NCI-H128 (cell line): ENCODE results near the gene ARHGAP42.

Experiments
- DNase-seq: peaks from one replicate; lab custom pipeline; 2025; ENCODE audit not compliant: unreplicated experiment; lab: John Stamatoyannopoulos, UW

ARHGAP42 gene

DNA sequence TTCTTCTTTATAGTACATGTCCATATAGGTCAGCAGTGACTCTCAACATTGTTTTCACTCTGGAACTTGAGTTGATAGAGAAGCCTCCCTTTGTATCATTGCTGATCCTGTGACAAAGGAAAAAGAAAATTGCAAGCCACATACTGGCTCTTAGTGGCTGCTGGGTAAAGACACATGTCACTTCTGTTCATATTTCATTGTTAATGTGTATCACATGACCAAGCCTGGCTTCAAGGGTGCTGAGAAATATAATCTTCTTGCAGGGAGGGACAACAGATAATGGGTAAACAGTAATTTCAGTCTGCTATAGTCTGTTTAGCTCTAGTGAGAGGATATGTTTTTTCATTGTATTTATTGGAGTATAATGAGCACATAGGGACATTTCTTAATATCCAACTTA, 269.3 kb downstream of the ARHGAP42 start:
- DNase-seq: no peak

DNA sequence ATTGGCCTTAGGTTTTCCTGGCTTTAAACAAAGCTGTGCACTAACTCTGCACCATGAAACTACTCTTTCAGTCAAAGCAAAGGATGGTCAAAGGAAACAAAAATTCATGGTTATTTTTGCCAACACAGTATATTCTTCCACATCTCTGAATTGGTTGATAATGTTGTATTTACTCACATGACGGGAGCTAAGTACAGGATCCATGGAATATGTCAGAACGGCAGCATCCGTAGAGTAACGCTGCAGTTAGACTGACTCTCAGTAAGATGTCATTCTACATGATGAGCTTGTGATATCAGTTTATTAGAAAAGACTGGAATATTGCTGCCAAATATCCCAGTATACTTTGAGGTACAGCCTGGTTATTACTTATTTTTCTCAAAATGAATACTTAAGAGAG, 270.4 kb downstream of the ARHGAP42 start:
- no peak for DNase-seq

GRCh38 chr11:100961633-100962032, 274.5 kb downstream of the ARHGAP42 start:
- DNase-seq: no peak

GRCh38 chr11:100963375-100963774, 276.3 kb downstream of the ARHGAP42 start:
- no peak for DNase-seq

- DNase-seq: no peak
These were observed 277.3 kb downstream of the ARHGAP42 start for GRCh38 chr11:100964435-100964834.

DNA sequence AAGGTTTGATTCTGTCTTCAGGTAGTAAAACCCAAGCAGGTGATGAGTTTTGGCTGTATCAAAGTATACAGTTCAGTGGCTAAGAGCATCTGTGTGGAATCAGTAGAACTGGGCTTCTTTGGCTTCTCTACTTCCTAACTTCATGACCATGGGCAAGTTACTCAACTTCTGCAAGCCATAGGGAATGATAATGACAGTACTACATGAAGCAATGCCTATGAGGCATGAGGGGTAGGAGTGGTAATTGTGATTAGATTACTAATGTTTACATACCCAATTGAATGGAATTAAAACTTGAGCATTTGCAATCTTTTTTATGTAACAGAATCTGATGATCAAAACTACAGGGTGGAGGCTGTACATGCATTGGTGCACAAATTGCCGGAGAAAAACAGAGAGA, 278.3 kb downstream of the ARHGAP42 start:
- DNase-seq: no peak

GRCh38 chr11:100966366-100966765, 279.3 kb downstream of the ARHGAP42 start:
- DNase-seq: no peak

GRCh38 chr11:100969008-100969407, 281.9 kb downstream of the ARHGAP42 start:
- DNase-seq: no peak

DNA sequence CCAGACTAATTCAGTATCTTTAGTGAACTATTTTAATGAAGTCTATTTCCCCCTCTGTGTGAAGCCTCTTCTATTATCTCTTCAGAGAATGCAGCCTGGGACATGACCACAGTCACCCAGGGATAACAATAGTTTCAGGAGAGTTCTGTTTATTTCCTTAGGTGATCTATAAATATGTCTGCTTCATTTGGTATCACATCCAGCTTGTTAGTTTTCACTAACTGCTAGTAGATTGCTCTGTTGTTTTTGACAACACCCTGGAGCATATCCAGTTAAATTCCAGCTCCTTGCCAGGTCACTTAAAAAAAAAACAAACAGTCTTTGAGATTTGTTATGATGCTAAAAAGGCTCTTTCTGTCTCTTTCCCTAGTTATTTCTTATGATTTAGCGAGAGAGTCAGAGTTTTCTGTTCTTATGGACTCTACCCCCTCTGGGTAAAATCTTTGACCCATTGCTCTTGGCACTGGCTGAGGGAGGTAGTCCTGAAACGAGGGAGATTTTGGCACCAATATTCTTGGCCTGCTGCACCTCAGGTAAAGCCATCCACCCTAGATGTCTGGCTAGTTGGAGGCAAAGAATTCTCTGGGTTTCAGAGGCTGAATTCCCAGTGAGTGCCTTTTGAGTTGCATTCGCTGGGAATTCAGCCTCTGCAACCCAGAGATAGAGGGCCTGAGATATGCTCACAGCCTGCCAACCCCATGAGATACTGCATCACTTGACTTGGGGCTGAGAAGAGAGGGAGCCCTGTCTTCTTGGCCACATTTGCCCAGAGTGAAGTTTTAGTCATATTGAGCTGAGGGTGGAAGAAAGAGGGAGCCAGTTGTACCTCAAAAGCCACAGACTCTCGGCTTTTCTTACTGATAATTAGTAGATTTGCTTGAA, 283.4 kb downstream of the ARHGAP42 start:
- no peak for DNase-seq

GRCh38 chr11:100972046-100972445, 285.0 kb downstream of the ARHGAP42 start:
- no peak for DNase-seq

DNA sequence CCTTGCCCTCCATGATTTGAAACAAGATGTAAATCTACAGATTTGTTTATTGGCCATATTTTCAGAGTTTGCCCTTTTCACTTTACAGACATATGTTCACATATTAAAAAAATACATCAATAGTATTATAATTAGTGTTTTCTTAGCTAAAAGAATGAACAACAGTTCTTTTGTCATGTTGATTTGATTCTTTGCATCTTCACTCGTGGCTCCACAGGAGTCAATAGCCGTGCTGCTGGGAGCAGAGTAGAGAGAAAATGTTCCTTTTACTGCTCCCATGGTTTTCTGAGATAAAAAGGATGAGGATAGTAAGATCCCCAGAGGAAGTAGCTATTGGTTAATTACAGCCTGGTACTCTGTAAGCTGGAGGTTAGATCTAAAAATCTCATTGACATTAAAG, 291.4 kb downstream of the ARHGAP42 start:
- DNase-seq: no peak

DNA sequence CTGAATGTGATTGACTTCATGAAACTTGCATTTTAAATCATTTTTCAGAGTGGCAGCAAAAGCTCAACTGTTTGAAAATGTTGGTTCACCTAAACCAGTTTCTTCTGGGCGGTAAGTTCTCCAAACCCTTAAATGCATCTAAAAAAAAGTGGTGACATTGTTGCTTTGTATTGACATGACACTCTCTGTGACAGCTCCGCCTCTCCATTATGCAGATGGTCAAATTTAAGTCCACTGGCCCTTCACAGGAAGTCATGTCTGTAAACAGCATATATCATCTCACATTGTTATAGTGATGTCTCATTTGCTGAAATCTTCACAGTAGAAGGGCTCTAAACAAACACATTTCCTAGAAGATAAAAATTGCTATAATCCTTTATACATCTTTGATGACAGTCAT, 291.9 kb downstream of the ARHGAP42 start:
- DNase-seq: no peak

DNA sequence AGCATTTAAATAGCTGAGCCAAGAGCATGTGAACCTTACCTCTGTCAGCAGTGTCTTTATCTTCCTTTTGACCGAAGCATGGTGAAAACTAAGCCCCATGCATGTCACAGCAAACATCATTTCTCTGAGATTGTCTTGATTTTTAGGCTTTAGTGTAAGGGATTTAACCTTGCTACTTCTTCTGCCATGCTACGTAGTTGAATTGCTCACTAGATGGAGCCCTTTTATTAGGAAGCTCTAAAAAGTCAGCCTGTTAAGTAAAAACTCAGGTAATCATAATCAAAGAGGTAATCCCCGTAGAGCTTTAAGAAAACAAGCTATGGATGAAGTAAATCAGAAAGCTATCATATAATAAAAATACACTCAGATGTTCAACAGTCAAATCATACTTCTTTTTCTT, 293.1 kb downstream of the ARHGAP42 start:
- no peak for DNase-seq

- no peak for DNase-seq
These were observed 294.2 kb downstream of the ARHGAP42 start for GRCh38 chr11:100981196-100981824.

- DNase-seq: no peak
These were observed 297.6 kb downstream of the ARHGAP42 start for GRCh38 chr11:100984668-100985067.

DNA sequence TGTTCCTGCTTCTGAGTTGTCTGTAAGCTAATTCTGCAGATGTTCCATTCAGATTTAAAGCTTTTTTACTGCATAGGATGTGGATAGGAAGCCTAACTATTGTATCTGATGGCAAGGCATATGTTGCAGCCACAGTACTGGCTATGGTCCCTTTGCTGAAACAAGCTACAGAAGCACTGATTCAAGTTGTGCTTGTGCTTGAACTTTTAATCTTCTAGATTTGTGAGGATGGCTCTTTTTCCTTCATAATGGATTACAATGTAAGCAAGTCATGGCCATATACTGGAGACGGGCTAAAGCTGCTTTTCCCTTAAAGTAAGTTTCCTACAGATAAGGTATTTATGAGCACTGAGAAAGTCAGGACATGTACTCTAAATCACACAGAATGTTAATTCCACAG, 303.8 kb downstream of the ARHGAP42 start:
- no peak for DNase-seq

- DNase-seq: no peak
These were observed 304.5 kb downstream of the ARHGAP42 start for GRCh38 chr11:100991541-100991940.

- DNase-seq: no peak
These were observed 307.9 kb downstream of the ARHGAP42 start for GRCh38 chr11:100994966-100995365.

GRCh38 chr11:100999756-101000155, 312.7 kb downstream of the ARHGAP42 start:
- DNase-seq: no peak

- no peak for DNase-seq
These were observed 316.4 kb downstream of the ARHGAP42 start for GRCh38 chr11:101003468-101003867.

DNA sequence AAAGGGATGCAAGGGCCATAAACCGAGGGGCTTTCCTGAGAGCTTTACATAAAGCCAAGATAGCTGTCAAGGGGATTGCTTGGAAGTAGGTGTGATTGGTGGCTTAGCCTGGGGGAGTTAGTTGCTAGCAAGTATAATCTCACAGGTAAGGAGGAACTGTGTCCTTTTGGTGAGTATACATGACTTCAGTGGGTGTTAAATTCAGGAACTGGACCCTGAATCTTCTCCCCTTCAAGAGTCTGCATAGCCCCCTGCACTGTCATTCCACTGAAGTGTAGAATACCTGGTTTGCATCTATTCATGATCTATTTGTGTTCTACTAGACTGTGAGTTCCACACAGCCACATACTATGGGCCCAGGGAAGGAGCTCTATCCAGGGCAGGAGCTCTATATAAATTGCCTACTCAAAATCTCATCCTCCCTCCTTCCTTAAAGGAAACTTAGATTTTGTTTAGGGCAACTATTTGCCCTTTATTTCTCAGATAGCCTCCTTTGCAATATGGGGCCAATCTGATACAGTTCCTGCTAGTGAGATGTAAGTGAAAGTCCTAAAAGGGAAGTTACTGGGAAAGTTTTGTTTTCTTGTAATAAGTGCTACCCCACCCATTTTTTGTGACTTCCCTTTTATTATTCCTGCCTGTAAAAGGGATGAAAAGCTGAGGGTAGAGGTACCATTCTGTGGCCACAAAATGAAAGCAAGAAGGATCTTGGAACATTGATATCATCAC, 322.0 kb downstream of the ARHGAP42 start:
- DNase-seq: no peak

- no peak for DNase-seq
These were observed 322.6 kb downstream of the ARHGAP42 start for GRCh38 chr11:101009690-101010055.
